ENCODE data around the gene LTBP4.

DNA sequence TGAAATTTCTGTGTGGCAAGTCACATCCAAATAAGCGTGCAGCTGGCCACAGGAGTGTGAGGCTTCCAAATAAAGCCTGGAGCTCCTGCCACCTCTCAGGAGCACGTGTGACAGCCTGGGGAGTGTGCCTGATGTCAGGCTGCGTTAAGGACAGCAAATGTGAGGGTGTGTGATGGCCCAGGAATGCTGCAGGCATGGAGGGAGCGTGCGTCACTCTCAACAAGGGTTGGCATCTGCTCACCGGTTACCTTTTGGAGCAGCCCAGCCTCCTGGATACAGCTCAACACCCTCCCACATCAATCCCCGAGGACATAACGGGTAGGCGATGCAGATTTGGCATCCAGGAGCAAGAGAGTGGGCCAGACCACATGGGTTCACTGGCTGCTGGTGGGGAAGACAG lies 70.2 kb downstream of the LTBP4 start:
- no peak for TF ChIP-seq EZH2 (IDR thresholded peaks at IDR 0.05; ENCODE audit: borderline replicate concordance)
- TF ChIP-seq, protein P1, sequence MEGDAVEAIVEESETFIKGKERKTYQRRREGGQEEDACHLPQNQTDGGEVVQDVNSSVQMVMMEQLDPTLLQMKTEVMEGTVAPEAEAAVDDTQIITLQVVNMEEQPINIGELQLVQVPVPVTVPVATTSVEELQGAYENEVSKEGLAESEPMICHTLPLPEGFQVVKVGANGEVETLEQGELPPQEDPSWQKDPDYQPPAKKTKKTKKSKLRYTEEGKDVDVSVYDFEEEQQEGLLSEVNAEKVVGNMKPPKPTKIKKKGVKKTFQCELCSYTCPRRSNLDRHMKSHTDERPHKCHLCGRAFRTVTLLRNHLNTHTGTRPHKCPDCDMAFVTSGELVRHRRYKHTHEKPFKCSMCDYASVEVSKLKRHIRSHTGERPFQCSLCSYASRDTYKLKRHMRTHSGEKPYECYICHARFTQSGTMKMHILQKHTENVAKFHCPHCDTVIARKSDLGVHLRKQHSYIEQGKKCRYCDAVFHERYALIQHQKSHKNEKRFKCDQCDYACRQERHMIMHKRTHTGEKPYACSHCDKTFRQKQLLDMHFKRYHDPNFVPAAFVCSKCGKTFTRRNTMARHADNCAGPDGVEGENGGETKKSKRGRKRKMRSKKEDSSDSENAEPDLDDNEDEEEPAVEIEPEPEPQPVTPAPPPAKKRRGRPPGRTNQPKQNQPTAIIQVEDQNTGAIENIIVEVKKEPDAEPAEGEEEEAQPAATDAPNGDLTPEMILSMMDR (IDR thresholded peaks at IDR 0.05; ENCODE audit: poor library complexity): no peak
- no peak for TF ChIP-seq EZH2phosphoT487 (IDR thresholded peaks at IDR 0.05; ENCODE audit: low read depth, severe bottlenecking, unreplicated experiment)

All from hepatocyte (in vitro differentiated cells).